Activated effector memory CD4-positive, alpha-beta T cell treated with Interleukin-2 at 50 U/mL for 16 hours (primary cell): Measurements from ENCODE around the gene PCNX3.
A peak's percentile ranks its signal among the peaks of the same experiment; 100 is the strongest.

Experiments used
- DNase-seq: peaks from one replicate; pipeline ENCODE4 v3.0.0-alpha.2; 2020

The PCNX3 gene

DNA sequence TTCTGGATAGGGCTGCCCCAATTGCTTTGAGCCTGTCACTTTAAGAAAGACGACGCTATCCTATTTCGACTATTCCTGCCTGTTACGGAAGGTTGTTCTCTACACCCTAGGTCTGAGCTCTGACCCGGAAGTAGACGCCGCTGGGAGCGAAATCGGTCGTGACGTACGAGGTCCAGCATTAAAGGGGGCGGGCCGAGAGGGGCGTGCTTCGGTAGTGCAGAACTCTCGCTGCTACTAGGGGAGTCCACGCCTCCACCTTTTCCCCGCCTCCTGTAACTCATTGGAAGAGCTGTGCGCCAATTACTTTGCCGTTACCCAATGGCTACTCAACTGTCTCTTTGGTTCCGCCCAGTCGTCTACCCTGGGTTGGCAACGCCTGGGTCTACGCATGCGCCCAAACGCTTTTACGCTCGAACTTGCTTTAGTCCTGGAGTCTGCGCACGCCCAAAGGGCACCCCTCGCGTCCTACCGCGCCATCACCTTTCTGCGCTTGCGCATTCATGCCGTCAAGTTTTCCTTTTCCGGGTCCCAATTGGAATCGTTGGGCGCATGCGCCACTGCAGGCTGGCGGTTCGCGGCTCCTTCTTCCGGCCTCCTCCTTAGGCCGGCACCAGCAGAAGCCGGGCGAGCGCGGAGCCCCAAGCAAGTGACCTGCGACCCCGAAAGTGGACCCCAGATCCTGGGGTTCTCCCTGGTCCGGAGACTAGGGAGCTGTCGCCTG, at the start of gene PCNX3:
TSS of gene PCNX3 (plus strand) at position 548 of the 721 bp plus-strand sequence. CDS start 536 bp downstream, outside the sequence.
- DNase-seq, result peak; percentile 100

DNA sequence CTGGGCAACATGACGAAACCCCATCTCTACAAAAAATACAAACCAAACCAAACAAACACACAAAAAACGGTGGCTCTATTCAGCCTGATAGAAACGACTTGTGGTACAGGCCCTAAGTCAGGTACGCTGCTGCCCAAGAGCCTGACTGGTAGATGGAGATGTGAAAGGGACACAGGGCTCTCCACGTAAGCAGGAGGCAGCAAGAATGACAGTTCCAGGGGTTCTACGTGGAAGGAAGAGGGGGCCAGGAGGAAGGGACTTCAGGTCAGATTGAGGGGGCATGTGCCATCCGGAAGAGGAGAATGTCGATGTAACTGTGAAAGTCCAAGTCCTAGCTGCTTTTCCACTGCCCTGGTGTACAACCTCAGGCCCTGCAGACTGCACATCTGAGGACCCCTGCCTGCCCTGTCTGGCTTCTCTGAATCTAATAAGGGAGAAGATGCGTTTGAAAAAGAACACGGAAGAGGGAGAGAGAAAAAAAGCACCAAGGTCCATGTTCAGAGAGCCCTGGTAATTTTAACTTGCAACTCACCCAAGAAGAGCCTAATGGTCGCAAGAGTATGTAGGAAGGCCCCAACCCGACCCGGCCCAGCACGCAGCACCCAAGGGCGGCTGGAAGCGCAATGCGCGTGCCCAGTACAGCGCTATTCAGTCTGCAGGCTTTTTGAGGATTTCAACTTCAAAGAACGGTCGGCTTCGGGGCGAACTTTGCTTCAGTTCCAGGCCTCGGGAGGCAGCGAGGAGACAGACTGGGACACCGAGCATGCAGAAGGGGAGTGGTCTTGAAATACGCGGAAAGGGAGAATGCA, 46.2 kb upstream of the PCNX3 start:
- no peak for DNase-seq

DNA sequence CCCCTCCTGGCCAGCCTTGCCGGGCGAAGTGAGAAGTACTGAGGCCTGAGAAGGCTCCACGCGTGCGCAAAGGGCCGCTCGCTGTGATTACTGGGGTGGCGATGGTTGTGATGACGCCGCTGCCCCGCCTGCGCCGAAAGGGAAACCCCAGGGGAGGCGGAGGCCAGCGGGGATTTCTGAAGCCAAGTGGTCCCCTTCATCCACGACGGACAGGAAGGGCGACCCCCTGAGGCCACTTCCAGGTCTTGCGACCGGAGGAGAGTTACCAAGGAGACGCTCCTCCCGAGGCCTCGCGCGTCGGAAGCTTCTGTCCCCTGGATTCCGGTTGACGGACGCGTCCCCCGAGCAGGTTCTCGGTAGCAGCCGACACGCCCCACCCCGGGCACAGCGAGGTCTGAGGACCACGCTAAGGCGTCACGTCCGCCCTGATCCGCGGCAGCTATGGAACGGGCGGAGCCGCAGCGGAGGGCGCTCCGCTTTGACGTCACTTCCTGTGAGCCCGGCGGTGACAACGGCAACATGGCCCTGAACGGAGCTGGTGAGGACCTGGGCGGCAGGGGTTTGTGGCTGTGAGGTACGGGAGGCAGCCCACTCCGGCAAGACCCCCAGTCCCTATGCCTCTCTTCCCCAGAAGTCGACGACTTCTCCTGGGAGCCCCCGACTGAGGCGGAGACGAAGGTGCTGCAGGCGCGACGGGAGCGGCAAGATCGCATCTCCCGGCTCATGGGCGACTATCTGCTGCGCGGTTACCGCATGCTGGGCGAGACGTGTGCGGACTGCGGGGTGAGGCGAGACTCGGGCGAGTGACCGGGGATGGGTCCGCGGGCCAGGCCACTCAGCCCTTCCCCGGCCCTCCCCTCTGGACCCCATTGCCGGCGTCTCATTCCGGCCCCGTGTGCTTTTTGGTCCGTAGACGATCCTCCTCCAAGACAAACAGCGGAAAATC, 45.3 kb upstream of the PCNX3 start, which contains the start of gene ZNRD2:
TSS of gene ZNRD2 (plus strand) at position 505 of the 946 bp plus-strand sequence. CDS start at position 520, 15 bp downstream.
- peak; percentile 97 for DNase-seq

DNA sequence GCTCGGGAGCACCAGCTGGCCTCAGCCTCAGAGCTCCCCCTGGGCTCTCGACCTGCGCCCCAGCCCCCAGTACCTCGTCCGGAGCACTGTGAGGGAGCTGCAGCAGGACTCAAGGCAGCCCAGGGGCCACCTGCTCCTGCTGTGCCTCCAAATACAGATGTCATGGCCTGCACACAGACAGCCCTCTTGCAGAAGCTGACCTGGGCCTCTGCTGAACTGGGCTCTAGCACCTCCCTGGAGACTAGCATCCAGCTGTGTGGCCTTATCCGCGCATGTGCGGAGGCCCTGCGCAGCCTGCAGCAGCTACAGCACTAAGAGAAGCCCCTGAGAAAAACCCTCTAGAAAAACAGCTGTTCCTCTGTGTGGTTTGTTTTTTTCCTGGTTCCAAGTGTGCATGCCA, 44.2 kb upstream of the PCNX3 start:
- no peak for DNase-seq

DNA sequence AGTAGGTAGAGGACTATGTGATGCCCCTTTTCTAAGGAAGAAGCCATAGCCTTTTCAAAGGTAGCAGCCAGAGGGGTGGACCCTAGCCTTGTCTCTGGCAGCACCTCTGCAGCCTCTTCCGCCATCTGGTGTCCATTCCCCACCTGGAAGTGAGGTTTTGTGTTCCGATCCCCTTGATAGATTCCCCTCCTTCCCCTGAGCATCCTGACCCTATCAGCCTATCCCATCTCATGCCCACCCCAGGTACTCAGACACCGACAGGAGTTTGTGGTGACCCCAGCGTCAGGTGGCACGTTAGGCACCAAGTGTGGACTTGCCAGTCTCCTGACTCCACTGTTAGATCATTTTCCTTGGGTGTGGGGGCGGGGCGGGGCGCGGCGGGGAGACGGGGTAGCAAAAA, 43.6 kb upstream of the PCNX3 start:
- no peak for DNase-seq

DNA sequence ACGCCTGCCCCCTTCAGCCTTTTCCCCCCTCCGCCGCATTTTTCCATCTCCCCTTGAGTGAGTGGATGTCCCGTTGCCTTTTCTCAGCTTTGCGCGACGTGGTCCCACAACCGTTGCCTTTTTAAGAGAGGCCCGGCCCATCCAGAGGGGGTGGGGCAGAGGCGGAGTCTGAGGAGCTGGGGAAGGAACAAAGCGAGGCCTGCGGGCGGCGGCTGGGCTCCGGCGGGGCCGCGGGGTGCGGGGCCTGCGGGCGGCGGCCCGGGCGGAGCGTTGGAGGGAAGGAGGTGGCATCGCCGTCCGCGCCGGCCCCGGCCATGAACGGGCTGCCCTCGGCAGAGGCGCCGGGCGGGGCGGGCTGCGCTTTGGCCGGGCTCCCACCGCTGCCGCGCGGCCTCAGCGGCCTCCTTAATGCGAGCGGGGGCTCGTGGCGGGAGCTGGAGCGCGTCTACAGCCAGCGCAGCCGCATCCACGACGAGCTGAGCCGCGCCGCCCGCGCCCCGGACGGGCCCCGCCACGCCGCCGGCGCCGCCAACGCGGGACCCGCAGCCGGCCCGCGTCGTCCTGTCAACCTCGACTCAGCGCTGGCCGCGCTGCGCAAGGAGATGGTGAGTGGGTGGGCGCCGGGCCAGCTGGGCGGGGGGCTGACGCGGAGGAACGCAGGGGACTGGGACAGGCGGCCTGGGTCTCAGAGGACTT, 43.1 kb upstream of the PCNX3 start, which contains the start of gene FAM89B:
TSS of gene FAM89B (plus strand) at position 183 of the 696 bp plus-strand sequence. CDS start at position 315, 132 bp downstream.
- DNase-seq, result peak; percentile 86

DNA sequence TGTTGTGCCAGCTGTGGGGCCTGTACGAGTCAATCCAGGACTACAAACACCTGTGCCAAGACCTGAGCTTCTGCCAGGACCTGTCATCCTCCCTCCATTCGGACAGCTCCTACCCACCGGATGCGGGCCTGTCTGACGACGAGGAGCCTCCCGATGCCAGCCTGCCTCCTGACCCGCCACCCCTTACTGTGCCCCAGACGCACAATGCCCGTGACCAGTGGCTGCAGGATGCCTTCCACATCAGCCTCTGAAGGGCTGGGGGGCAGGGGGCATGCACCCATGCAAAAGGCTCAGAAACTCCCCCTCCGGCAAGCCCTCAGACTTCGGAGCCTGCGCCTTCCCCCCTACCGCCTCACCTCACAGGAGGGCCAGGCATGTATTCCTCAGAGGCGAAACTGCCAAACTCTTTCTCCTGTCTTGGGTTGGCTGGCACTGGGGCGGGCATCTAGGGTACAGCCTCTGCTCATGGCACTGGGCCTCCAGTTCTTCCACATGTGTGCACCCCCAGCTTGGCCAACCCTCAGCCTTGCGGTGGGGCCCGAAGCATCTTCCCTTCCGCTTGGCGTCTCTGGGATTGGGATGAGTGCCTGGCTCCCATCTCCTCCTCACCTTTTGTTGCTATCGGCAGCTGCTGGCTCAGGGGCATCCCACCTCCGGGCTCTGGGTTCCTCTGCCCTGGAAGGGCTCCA, 42.0 kb upstream of the PCNX3 start:
- no peak for DNase-seq

DNA sequence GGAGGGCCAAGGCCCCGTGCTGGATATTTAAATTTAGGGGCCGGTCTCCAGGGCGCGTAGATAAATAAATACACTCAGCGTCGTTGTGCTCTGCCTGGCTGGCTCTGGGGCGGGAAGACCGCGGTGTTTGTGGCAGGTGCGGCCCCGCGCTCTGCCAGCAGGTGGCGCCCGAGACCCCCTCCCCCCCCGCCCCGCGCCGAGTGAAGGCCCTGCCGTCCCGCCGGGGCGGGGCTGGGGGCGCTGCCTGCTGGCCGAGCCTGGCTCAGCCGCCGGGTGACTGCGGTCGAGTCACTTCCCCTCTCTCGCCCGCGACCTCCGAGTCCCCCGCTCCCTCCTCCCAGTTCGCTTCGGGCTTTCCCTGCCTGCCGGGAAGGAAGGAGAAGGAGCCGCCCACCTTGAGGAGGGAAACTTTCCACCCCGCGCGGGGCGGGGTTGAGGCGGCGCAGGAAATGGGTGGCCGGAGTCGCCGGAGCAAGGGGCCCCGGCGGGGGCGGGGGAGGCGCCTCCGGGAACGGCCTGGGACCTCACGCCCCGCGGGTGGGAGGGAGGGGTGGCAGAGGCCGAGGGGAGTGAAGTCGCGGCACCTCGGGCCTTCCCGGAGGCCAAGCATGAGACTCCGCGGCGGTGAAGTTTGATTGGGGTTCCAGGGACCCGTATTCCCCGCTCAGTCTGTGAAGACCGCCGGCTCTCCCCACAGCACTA, 41.3 kb upstream of the PCNX3 start:
- DNase-seq, result peak; percentile 74

DNA sequence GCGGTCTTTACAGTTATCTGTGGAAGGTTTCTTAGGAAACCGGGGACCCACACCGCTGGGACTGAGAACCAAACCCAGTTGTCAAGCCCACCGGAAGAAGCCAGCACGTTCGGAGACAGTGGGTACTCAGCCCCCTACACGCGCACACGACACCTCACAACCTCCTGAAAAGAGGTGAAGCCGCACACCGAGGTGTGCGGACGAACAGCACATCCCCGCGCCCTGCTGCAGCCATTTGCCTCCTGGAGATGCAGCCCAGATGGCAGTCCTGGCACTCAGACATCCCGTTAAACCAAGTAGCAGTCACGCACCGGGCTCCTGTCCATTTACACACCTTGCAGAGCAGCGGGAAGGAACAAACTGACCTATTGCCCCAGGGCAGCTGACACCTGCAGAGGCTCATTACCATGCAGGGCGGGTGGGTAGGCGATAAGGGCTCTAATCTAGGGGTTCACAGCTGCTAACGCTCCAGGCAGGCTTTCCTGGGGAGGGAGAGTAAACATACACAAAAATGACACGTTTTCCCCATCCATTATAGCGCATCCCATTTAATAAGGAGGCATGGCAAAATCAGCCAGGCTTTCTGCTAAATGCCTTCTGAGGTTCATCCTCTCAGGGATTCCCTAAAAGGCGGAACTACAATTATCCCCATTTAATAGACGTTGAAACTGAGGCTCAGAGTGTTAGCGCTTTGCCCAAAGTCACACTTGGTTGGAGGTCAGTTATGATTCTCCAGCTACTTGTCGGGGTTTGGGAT, 40.6 kb upstream of the PCNX3 start:
- DNase-seq, result peak; percentile 41

DNA sequence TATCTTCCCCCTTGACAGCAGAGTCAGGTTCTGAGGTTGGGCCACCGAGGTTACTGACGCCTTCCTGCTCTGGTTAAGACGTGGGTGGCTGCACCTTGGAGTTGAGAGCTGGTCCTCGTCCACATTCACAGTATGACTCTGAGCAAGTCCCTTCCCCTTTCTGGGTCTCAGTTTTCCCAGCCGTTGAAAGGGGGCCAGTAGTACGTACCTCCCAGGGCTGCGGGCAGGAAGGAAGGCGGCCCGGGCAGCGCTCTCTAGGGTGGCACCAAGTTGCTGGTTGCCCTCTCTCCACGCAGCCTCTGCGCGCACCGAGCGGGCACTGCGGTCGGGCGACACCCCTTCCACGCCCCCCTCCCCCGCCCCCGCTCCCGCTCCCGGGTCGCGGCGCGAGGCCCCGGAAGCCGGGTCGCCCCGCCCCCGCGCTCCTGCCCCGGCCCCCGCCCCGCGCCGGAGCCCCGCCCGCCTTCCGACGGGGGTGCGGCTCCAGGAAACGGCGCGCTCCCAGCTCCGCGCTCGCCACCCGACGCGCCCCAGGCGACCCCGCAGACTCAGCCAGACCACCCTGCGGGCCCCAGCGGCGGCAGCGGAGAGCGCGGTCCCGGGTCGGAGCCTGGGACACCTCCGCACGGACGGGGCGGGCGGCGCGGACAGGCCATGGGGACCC, 39.9 kb upstream of the PCNX3 start, which contains the start of gene EHBP1L1:
TSS of gene EHBP1L1 (plus strand) at position 486 of the 664 bp plus-strand sequence. CDS start 250 bp downstream, outside the sequence.
- peak; percentile 77 for DNase-seq

DNA sequence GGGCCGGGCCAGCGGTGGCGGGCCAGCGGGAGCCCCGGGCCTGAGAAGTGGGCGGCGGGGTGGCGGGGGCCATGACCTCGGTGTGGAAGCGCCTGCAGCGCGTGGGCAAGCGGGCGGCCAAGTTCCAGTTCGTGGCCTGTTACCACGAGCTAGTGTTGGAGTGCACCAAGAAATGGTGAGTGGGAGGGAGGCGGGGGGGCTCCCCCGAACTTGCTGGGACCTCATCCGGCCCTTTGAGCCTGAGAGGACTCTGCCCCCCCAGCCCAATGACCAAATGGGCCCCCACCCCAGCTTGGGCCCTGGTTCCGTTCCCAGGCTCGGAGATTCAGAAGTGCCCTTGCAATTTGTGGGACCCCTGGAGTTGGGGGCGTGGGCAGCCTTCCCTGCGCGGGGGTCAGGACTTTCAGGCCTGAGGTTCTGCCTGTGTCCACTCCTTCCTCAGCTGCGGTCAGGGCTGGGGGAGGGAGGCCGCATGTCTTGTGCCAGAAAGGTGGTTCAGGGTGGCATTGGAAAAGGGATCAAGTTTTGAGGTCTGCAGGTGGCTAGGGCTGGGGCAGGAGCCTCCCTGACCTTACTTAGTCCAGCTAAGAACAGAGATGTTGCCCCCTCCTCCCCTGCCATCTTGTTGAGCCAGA, 39.2 kb upstream of the PCNX3 start:
- DNase-seq, result no peak

DNA sequence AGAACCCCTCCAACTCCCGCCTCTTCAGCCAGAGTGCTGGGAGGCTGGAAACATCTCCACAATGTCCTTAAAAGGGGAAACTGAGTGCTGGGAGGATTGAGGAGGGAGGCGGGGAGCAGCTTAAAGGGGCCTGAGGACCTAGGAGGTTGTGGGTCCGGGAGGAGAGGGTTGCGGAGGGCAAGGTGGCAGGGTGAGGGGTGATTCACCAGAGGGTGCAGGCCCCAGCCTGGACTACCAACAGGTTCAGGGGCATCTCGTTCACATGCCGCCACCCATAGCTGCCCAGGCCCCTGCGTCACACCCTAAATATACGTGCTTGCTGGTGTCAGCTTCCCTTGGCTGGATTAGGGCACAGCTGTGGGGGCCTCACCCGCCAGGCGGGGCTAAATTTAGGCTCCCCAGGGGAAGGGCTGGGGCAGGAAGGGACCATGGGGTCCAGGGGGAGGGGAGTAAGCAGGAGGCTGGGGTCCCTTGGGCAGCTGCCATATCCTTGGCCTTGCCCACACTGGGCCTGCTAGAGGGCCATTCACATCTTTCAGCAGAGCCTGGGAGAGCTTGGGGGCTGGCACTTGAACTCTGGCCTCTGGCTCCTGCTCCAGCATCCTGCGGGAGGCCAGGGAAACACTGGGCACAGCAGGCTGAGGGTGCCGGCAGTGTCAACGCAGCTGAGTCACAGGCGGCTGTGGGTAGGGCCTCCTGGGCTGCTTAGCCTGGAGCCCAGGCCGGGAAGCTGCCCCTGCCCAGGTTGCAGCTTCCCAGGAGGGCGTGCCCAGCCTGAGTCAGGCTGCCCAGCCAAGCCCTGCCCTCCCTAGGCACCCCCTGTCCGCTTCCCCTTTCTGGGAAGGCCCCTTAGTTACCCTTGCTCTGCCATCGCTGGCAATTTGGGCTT, 38.5 kb upstream of the PCNX3 start:
- DNase-seq, result no peak

DNA sequence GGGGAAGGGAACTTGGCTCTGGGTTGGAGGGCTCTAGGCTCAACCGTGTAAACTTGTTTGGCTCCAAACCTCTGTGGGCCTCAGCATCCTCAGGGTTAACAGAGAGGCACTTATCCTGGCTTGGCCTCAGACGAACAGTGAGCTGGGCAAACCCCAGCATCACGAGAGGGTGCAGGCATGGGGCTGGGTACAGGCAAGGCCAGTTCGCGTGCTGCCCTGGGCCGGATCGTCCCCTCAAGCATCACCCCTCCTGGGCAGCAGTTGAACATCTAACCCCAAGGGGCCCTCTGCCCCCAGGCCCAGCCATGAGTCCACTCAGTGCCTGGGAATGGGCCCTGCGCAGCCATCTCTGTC, 37.8 kb upstream of the PCNX3 start:
- DNase-seq, result no peak

DNA sequence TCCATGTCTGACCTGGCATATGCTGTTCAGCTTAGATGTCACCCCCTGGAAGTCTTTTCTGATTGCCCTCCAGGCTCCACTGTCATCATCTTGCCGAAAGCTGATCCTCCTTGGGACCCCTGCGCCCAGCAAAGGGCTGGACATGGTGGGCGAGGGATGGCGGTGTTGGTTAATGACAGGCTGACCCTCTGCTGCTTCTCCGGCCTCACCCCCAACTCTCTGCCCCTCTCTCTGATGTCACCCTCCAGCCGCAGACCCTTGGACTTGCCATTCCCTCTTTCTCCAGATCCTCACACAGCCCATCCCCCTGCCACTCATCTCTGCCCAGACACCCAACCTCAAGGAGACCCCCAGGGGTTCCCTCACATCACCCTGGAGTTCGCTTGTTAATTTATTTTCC, 37.4 kb upstream of the PCNX3 start:
- no peak for DNase-seq

DNA sequence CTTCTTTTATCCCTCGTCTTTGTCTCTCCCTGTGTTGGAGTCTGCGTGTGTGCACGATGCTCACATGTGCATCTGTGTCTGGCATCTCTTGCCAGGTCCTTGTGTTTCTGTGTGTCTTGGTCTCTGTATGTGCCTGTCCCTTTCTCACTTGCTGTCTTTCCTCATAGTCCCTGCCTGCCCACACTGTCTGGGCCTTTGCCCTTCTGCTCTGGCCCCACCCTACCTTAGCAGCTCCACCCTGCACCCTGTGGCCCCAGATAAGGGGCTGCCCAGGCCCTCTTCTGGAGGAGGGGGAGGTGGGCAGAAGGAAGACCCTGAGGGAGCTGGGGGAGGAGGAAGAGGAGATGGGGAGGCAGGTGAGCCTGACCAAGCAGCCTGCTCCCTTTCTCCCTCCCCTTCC, 36.9 kb upstream of the PCNX3 start:
- DNase-seq, result no peak

DNA sequence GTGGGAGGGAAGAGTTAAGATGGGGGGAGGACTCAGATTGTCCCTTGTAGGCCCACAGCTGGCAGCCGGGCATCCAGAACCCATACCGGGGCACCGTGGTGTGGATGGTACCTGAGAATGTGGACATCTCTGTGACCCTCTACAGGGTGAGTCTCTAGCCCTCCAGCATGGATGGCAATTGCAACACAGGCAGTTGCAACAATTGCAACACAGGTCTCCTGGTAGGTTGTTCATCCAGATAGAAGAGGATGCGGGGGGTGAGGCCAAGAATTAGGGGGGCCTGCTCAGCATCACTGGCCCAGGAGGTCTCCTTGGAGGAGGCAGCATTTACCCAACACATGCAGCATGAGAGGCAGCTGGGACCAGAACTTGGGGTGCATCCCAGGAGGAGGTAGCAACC, 36.3 kb upstream of the PCNX3 start:
- no peak for DNase-seq

DNA sequence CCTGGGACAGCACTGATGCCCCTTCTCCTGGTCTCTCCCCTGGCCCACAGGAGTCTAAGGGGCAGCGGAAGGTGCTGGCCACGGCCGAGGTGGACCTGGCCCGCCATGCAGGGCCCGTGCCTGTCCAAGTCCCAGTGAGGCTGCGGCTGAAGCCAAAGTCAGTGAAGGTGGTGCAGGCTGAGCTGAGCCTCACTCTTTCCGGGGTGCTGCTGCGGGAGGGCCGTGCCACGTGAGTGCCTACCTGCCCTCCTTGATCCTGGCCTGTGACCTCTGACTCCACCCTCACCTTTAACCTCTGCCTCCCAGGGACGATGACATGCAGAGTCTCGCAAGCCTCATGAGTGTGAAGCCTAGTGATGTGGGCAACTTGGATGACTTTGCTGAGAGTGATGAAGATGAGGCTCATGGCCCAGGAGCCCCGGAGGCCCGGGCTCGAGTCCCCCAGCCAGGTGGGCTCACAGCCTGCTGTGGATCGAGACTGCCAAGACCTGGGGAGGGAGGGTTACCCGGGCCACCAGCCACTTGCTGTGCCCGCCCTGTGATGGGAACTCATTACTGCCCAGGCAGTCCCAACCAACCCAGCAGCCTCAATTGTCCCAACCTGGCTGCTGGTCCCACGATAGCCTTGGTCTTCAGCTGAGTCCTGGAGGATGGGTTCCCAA, 35.4 kb upstream of the PCNX3 start:
- DNase-seq, result no peak
